AG04450 (cell line): ENCODE data around the gene NTMT1. TPM values are rescaled to one million over a fixed set of nuclear protein-coding genes. Genes with fewer than 3 reads are reported as not detected.

ENCODE experiments used
- CTCF ChIA-PET: fragments of 300-600, 350-600 bp; formaldehyde crosslinking; extraction: SDS; loops from one replicate; lab custom pipeline; 2022; ENCODE audit warnings: antibody characterized with exemption, inconsistent platforms; lab: Charles Lee
- POLR2A ChIA-PET: fragments of 350-600 bp; formaldehyde crosslinking; extraction: SDS; loops from one replicate; lab custom pipeline; 2021; ENCODE audit warnings: antibody characterized with exemption, inconsistent platforms; lab: Yijun Ruan, JAX
- DNase-seq: peaks from one replicate; pipeline ENCODE4 v3.0.0-alpha.2; 2011; ENCODE audit warnings: low read depth, low spot score
- H3K27ac ChIP-seq: one replicate; pipeline ENCODE4 v1.5.1; 2012; ENCODE audit warnings: low read depth, low read length, control low read depth
- H3K27me3 ChIP-seq: one replicate; pipeline ENCODE4 v1.6.0; 2012; ENCODE audit warnings: low read length; ENCODE audit not compliant: control insufficient read depth, insufficient read depth
- H3K4me3 ChIP-seq: 2 replicates; pipeline ENCODE4 v1.5.1; 2011; ENCODE audit warnings: mild to moderate bottlenecking, low read depth, low read length, control low read depth
- H3K9me3 ChIP-seq: 2 replicates; pipeline ENCODE4 v1.5.1; 2012; ENCODE audit warnings: low read length; ENCODE audit not compliant: control insufficient read depth, insufficient read depth
- CTCF ChIP-seq: IDR thresholded peaks from 2 replicates; pipeline ENCODE4 v1.5.1; 2011; ENCODE audit warnings: low read depth, low read length, control low read depth, inconsistent platforms
- polyA plus RNA-seq: library from polyadenylated mRNA; depleted of rRNA; stranded (reverse); fragments of >200 nt; gene quantifications from 2 replicates; pipeline ENCODE4 v1.2.3, GENCODE V29; 2011

The NTMT1 gene
- polyA plus RNA-seq, 1 experiment: 49.3 TPM

GRCh38 chr9:129629251-129629820 lies 3.4 kb downstream of the NTMT1 start:
- H3K27ac ChIP-seq: no peak overlapping the region
- POLR2A ChIA-PET: no interaction called here
- CTCF ChIA-PET: interaction anchor here (0.6 to 1.9 kb wide), 4 partner anchors 108 to 498 kb away, joined by 3 to 7 read pairs (median 6); no protein-coding TSS in a partner anchor

GRCh38 chr9:129630967-129631673 lies 5.2 kb downstream of the NTMT1 start:
- Histone ChIP-seq H3K9me3 (no peaks in the 10 kb centered on the region), H3K4me3 (no peak overlapping the region), H3K27ac (peak overlapping the region; percentile 39), H3K27me3 (no peaks in the 10 kb centered on the region)
- POLR2A ChIA-PET: interaction anchor here (1.2 kb wide), 1 partner anchor 454 kb away, joined by 3 read pairs; the partner anchor contains the start of gene IER5L
- DNase-seq: no peak
- no peak for TF ChIP-seq CTCF
- CTCF ChIA-PET: interaction anchor here (1.0 to 2.1 kb wide), 3 partner anchors 107 to 500 kb away, joined by 3 to 17 read pairs (median 6); no protein-coding TSS in a partner anchor

More at GRCh38 chr9:129629251-129629820, 3.4 kb downstream of the NTMT1 start:
- H3K9me3 ChIP-seq: no peaks in the 10 kb centered on the region
- H3K27me3 ChIP-seq: no peaks in the 10 kb centered on the region
- TF ChIP-seq CTCF: no peak
- no peak overlapping the region for H3K4me3 ChIP-seq
- no peak for DNase-seq

GRCh38 chr9:129631674-129632129 lies 5.7 kb downstream of the NTMT1 start:
- CTCF ChIA-PET: interaction anchor here (2.1 kb wide), 1 partner anchor 500 kb away, joined by 17 read pairs; no protein-coding TSS in a partner anchor
- no peak overlapping the region for H3K4me3 ChIP-seq
- POLR2A ChIA-PET: interaction anchor here (0.5 to 0.7 kb wide), 2 partner anchors 120 to 470 kb away, joined by 3 to 5 read pairs; no protein-coding TSS in a partner anchor

GRCh38 chr9:129632460-129632859 lies 6.5 kb downstream of the NTMT1 start:
- H3K9me3 ChIP-seq: no peaks in the 10 kb centered on the region
- CTCF ChIA-PET: no interaction called here
- no peak for TF ChIP-seq CTCF
- no peak overlapping the region for H3K27ac ChIP-seq
- H3K27me3 ChIP-seq: no peaks in the 10 kb centered on the region
- DNase-seq: no peak
- H3K4me3 ChIP-seq: no peak overlapping the region
- POLR2A ChIA-PET: interaction anchor here (0.7 kb wide), 1 partner anchor 471 kb away, joined by 5 read pairs; no protein-coding TSS in a partner anchor

More at GRCh38 chr9:129631674-129632129, 5.7 kb downstream of the NTMT1 start:
- Histone ChIP-seq H3K27ac (peak overlapping the region; percentile 39), H3K27me3 (no peaks in the 10 kb centered on the region), H3K9me3 (no peaks in the 10 kb centered on the region)
- TF ChIP-seq CTCF: no peak
- DNase-seq: no peak

- TF ChIP-seq CTCF: no peak
- H3K4me3 ChIP-seq: no peak overlapping the region
- no peaks in the 10 kb centered on the region for H3K9me3 ChIP-seq
- ChIA-PET POLR2A (no interaction called here), CTCF (interaction anchor here (0.7 to 1.1 kb wide), 2 partner anchors 9 to 10 kb away, joined by 7 to 8 read pairs; no protein-coding TSS in a partner anchor)
- no peak for DNase-seq
- H3K27me3 ChIP-seq: no peaks in the 10 kb centered on the region
- H3K27ac ChIP-seq: no peak overlapping the region
Observed at GRCh38 chr9:129633207-129633606, 7.2 kb downstream of the NTMT1 start.
